Hematopoietic multipotent progenitor cell treated with erythropoietin and hydrocortisone succinate and interleukin-3 and kit ligand, for 15 days (in vitro differentiated cells): ENCODE measurements around the gene GALNT14.

ENCODE experiments used
- DNase-seq: peaks from one replicate; pipeline ENCODE4 v3.0.0-alpha.2; 2015; ENCODE audit warnings: low spot score

GALNT14 gene

DNA sequence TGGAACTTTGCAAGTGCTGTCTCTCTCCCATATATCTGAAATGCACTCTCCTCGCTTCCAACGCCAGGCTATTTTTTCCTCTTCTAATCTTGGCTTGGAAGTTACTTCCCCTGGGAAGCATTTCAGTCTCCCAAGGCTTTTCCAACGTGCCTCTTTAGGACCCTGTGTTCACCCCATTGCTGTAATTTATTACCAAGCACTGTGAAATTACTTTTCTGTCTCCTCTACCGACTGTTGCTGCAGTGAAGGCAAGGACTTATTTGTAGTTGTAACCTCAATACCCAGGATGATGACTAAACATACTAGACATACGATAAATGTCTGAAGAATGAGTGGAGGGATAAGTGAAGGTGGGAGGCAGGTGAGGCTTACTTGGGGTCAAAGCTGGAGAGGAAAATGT is 163.7 kb downstream of the GALNT14 start:
- DNase-seq = no peak

DNA sequence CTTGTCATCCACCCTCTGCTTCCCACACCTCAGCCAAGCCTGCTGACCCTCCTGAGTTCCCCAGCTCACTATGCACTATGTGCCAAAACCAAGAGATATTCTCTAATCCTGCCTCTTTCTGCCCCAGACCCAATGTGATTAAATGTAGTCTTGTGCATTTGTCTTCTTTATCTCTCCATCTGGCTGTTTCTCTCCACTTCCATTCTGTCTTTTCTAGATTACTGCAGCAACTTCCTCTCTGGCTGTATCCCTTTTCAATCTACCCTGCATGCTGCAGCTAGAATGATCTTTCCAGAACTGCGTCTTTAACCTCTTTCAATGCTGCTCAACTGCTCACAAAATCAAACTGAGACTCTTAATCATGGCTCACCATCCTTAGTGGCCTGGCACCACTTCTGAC is 164.1 kb downstream of the GALNT14 start:
- no peak for DNase-seq

DNA sequence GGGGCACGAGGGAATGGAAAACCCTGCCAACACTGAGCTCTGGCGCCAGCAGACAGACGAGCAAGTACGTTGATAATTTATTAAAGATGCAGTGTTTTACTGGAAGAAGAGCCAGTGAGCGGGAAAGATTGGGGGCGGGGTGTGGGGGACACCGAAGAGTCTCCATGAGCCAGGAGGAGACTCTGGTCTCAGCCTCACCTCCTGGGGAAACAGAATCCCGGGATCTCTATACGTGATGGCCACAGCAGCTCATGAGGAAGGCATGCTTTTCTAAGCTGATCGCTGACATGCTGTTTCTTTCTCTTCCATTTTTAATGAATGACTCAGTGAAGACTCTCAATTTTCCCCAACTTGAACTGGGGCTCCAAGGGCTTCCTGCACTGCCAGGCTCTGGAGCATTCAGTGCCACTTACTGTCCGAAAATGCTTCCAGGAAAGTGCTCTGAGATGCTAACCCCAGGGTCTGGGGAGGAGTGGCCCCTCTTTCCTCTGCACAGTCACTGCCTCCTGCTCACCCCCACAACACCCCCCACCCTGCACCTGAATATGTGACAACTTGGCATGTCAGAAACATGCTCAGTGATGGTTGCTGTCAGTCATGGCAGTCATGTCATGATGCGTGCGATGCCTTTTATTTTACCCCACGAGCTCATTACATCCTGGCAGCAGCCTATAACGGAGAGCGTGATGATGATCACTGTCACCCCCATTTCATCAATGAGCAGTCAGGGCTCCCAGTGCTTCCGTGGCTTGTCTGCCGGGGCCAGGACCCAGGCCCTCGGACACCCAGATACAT is 166.8 kb downstream of the GALNT14 start:
- DNase-seq = no peak

DNA sequence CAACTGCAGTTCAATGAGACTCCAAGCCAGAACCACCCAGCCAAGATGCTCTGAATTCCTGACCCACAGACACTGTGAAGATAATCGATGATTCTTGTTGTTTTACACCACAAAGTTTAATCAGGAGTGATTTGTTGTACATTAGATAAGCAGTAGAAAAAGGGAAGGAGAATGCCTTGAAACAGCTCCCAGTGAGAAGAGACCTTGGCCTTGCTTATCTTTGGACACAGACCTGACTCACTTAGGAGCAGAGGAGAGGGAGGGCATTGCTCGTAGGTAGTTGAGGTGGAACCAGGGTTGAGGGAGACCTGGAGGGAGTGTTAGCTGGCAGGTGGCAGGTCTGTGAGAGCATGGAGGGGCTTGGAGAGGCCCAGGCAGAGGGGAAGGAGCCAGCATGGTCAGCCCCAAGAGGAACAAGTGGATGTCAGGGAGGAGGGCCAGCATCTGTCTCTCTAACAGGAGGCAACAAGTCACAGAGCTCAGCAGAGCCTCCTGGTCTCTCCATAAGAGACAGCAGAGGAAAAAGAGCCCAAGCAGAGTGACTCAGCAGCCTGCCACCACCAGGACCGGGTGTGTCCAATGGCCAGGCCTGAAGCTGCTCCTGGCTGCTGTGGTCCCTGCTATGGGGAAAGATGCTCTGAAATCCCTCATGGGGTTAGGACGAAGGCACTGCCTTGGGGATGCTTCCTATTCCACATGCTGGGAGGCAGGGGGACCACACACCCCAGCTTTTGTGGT is 169.4 kb downstream of the GALNT14 start:
- no peak for DNase-seq

DNA sequence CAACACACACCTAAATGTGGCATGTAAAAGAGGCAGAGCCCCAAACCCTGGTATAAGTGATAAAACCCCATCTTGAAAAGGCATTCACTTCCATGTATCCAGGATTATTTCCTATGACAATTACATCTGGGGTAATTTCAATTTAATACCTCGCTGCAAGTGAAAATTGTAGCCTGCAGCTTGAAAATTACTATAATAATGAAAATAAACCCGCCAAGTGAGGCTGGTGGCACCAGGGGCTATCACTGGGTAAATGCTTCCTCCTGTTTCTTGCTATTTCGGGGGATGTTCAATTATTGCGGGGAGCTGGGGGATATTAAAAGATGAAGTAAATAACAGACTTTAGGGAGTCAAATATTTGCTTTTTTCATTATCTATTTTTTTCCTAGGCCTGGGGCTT is 171.5 kb downstream of the GALNT14 start:
- no peak for DNase-seq

DNA sequence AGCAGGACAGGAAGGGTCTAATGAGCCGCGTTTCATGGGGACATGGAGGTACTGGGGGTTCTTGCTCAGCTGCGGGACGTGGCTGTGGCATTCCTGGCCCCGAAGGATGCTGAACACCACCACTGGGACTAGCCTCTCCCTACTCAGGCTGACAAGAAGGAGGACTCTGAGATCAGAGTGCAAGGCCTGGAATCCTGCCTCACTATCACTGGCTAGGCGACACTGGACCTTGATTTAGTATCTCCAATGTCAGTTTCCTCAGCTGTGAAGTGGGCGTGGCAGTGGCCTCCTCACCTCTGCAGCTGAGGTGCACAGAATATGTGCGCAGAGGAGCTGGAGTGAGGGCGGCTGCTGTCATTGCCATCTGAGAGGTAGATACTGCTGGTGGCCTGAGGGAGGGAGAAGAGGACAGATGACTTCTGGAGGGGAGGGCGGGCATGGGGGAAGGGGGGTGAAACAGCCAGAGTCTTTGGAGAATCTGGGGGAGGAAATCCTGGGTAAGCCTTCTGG is 173.2 kb downstream of the GALNT14 start:
- no peak for DNase-seq

DNA sequence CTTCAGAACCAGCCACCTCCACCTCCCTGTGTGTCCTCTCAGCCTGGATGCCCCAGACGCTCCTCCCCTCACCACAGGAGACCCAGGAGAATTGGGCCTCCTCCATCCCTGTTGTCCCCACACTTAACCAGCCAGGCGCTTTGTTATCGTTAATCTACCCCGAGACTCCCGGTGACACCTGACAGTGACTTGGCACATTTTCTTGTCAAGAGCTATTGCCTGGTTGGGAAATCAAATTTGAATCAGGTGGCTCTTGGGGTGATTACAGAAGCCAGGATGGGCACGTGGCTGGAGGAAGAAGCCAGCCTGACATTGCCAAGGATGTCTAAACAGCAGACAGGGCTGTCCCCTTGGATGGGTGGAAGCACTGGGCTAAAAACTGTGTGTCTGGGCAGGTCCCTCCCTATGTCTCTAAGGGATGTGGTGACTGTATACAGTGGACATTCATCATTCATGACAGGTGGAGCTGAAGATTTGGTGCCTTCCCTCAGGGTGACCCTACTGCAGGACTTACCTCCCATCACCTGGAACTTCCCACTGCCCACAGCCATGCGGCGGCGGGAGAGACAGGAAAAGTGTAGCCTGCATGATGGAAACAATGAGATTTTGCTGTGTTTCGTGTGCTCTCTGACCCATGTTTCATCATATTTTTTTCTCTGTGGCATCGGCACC is 173.8 kb downstream of the GALNT14 start:
- no peak for DNase-seq

DNA sequence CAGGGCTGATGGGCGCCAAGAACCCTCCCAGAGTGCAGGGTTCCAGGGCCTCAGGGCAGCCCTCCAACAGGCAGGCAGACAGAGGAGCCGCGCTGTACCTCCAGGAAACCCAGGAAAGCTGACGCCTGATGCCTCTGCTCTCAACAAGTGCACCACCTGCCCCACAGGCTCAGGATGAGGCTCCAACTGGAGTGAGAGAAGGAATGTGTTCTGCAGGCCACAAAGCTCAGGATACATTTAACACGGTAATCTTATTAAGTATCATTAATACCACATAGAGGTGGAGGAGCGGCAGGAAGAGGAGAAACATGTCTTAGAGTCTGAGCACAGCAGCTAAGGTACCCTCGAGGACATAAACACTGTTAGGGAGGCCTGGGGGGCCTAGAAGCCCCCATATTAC is 175.1 kb downstream of the GALNT14 start:
- no peak for DNase-seq

DNA sequence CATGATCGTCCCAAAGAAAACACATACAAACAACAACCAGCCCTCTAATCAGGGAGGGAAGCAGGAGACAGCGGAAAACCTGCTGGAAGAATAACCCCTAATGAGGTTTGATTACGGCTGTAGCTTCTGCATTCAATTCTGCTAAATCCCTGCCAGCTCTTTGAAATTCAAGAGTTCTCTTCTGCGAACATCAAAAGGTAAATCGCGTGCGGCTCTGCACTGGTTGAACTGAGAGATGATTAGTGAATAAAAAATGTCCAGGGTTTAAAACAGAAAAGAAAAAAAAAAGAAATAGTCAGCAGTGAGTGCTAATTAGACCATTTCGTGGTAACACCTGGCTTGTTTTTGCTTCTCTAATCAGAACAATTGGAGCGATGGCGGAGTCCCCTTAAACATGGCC is 178.0 kb downstream of the GALNT14 start:
- no peak for DNase-seq

DNA sequence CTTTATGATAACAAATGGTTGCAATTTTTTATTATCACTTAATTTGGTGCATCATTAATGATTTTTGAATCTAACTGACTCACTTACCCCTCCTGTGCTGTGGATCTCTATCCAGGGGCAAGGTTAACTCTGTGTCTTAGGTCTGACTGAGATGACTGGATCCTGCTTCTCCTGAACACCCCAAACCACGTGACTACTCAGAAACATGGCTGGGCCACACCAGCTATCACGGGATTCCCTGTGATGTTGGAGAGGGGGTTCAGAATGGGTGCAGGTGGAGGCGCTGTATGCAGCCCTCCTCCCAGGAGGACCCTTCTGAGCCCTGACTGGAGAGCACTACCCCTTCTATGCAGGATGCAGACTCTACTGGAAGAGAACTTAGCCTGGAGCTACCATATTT is 178.6 kb downstream of the GALNT14 start:
- no peak for DNase-seq

DNA sequence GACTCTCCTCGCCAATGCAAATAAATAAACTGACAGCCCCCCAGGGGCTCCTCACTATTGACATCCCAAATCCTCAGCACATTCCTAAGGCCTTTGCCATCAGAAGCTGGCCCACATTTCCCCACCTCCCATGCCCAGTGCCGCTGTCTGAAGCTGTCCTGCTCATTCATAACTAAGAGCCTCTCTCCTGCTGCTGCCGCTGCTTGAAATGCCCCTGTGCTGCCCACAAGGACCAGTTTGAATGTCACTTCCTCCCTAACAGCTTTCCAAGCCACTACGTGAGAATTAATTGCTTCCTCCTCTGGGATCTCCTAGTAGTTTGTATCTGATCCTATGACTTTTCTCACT is 179.3 kb downstream of the GALNT14 start:
- no peak for DNase-seq

DNA sequence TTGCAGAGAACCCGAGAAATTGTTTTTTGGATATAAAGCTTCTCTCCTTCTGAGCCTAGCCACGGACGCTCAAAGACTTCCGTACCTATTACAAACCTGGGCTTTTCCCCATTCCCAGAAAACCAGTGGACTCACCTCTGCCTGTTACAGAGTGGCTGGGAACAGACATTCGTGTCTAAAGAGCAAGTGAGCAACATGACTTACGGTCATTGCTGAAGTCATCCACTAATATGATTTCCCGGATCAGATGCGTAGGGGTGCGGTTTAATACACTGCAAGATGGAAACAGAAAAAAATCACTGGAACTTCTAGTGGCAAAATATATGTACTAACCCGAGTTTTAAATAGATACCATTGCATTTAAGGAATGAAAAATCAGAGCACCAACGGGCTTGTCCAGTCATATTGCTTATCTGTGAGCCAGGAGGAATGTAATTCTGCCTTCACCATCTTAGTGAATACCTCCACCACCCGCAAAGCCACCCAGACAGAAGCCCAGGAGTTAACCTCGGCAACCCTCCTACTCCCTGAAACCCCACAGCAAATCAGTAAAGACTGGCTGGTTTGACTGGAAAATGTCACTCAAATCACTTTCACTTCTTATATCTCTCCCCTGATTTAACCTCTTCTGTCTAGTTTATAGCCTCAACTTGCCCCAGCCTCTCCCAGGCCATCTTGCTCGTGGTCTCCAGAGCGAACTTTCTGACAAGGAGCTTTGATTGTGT is 179.9 kb downstream of the GALNT14 start:
- DNase-seq = no peak

DNA sequence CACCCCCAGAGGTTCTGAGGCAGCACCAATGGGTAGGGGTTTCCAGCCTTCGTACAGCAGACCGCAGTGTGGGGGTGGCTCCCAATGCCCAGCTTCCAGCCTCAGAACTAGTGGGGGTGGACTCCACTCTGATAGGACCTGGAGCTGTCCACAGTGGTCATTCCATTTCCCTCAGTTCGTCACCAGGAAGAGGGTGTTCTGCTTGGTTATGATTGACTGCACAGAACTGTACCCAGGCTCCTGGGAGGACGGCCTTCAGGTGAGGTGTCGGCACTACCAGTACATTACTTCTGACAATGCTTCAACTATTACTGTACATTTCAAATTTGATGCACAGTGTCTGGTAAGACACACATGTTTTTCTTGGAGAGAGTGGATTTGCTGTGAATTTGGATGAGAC is 180.6 kb downstream of the GALNT14 start:
- no peak for DNase-seq

DNA sequence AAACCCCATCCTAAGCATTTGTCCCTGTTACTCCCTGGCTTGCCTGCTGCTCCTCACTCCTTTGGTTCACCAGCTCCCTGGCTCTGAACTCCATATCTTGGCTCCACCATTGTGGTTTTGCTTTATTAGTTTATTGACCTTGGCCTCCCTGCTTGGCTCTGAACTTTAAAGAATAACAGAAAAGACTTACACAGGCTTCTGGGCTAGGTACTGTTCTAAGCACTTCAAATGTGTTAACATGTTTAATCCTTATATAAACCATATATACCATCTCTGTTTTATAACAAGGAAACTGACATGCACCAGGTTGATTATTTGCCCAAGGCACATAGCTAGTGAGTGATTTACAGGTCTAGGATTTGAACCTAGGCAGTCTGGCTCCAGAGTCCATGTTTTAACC is 181.2 kb downstream of the GALNT14 start:
- DNase-seq = no peak

DNA sequence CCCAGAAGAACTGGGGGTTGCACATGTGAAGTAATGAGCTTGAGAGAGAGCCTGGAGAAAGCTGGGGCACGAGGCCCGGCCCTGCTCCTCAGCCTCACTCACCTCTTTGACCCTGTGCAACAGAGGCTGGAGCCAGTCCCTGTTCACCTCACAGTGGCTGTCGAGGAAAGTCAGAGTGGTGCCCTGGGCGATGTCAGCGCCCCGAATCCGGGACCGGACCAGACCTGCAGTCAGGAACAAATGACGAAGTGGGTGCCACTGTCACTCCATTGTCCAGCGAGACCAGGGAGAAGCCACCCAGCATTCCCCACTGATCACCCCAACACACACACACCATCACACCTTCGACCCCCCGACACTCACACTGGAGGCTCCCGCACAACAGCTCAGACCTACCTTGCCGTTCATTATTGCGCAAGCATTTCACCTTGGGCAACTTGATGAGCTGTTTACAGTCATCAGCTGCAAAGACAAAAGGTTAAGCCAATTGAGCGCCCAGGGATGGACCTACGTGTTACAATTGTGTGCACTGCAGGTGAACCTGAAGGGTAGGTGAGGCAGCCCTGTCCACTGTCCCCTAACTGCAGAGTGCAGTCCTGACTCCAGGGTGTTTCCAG is 182.6 kb downstream of the GALNT14 start:
- no peak for DNase-seq

DNA sequence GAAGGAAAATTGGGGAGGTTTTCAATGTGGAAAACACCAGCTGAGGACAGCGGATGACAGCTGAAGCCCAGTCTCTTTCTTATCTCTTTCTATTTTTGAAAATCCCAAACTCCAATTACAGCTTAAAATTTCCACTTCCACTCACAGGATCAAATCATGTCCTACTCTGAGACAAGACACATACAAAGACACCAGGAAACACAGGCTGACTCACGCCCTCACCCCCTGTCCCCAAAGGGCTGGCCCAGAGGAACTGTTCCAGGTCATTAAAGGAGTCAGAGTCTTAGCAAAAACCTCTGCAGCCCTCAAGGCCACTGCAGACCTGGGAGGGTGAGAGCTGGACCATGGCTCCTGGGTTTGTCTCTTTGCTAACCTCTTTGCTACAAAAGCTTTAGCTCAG is 187.9 kb downstream of the GALNT14 start:
- DNase-seq = no peak

DNA sequence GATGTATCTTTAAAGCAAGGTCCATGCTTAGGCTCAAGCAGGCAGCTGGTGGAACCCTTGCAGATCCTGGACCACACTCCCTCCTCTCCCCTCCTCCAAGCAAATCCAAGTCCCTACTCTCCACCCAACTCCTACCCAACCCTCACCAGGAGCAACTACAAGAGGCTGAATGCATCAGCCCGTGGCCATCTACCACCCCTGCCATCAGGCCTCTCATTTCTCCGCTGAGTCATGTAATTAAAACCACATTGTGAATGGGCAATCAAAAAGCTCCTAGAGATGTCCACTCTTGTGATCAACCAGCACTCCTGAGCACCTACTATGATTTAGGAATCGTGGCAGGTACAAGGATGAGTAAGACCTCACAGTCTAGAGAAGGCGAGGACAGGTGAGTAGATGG is 188.8 kb downstream of the GALNT14 start:
- DNase-seq = no peak

DNA sequence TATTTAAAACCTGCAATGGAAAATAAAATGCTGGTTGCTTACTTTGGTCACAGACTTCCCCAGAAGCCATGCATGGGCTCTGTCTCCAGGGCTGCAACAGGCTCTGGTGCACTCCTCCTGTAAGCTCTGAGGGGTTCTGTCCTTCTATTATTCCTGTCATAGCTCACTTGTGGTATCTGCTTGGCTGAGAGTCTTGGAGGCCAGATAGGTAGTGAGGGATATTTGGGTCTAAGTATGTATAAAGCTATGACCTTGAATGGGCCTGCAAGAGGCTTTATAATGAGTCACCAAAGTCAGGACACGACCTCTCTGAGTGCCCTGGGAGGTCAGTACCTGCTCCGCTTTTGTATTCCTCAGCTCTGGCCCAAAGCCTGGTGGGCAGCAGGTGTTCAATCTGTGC is 189.4 kb downstream of the GALNT14 start:
- no peak for DNase-seq

DNA sequence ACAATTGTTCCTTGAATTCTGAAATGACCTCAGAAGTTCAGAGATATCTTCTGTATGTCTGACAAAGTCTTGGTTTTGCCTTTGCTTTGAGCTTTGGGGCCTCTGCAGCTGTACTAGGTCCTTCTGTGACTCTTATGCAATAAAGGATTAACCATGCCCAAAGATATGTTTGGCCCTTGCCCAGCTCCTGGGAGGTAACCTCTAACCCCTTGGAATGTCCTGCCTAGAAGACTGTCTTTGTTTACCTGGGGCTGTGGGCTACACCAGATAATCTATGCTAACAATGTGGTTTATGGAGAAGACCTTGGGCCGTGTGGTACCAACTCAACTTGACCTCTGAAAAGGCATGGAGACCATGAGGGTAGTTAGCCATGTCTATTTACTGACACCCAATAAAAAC is 190.1 kb downstream of the GALNT14 start:
- DNase-seq = no peak

DNA sequence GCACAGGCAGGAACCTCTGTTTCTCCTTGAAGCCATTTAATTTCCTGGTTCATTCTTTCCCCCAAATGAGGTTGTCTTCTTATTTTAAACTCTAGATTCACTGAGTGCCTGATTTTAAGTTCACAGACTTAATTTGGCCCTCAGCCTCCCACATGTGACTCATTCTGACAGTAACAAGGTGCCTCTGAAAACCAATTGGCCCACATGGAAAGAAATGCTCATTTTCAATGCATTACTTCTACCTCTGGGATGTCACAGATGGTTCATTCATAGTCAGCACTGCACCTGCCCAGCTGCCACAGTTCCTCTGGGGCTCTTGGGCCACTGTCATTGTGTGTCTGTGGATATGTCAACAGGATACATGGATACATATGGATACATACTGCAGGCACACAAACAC is 190.6 kb downstream of the GALNT14 start:
- DNase-seq = no peak

DNA sequence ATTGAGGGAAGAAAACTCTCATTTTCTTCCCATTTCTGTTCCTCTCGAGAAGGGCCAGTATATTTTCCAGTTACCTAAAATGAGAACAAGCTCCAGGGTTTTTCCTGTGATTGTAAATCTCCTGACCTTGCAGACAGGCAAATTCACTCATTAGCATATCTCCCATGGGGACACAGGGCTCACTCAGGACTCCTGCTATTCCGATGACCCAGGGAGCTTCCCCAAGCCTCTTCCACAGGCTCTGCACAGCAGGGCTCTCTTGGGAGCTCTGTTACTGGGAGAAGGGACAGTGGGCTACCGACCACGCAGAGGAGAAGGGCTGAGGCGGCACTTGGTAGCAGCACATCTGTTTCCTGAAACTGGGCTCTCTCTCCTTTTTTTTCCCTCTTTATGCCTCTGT is 195.8 kb downstream of the GALNT14 start:
- no peak for DNase-seq

DNA sequence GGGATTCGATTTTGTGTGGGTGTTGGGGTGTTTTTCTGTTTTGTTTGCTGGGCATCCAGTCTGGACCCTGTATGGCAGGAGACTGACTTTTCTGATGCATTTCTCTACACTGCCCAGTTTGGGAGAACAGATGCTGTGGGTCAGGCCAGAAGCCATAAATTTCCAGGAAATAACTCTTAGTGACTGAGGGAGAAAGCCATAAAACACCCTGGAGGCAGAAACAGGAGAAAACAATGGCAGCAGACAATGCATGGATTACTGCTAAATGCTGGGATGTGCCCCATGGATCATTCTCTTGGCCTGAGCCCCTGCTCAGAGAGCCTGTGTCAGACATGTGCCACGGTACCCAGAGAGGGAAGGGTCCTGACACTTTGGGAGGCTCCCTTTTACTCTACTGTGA is 197.4 kb downstream of the GALNT14 start:
- no peak for DNase-seq
